Activated T-helper 17 cell treated with anti-CD3 and anti-CD28 coated beads, Interleukin-2, amount 50 U/mL, for 72 hours (primary cell): ENCODE results near the gene FAIM. TPM values are rescaled to one million over a fixed set of nuclear protein-coding genes. Genes with fewer than 3 reads are reported as not detected.

ENCODE experiments used
- ATAC-seq: fragments of 150-1000 bp; cut with Tn5 transposase; replicated peaks from 2 replicates; pipeline ENCODE4 v1.10.0; 2021; ENCODE audit warnings: mild to moderate bottlenecking, moderate library complexity
- H3K27ac Mint-ChIP-seq: one replicate; pipeline ENCODE4 v1.8.0; 2022; ENCODE audit warnings: mixed read lengths
- H3K27me3 Mint-ChIP-seq: one replicate; pipeline ENCODE4 v1.8.0; 2022; ENCODE audit warnings: mixed read lengths
- H3K36me3 Mint-ChIP-seq: one replicate; pipeline ENCODE4 v1.8.0; 2022; ENCODE audit warnings: low read depth, mild to moderate bottlenecking, mixed read lengths
- H3K4me1 Mint-ChIP-seq: one replicate; pipeline ENCODE4 v1.8.0; 2022; ENCODE audit warnings: mixed read lengths
- H3K4me3 Mint-ChIP-seq: one replicate; pipeline ENCODE4 v1.8.0; 2022; ENCODE audit warnings: mild to moderate bottlenecking, mixed read lengths
- H3K9me3 Mint-ChIP-seq: one replicate; pipeline ENCODE4 v1.8.0; 2022; ENCODE audit warnings: mixed read lengths
- total RNA-seq, 2 donors: library from RNA; stranded (reverse); gene quantifications; one replicate each; pipeline ENCODE4 v1.2.3, GENCODE V29; 2022

The FAIM gene
- total RNA-seq, 2 donors from 2014 or later: 1.9 to 4.0 TPM

DNA sequence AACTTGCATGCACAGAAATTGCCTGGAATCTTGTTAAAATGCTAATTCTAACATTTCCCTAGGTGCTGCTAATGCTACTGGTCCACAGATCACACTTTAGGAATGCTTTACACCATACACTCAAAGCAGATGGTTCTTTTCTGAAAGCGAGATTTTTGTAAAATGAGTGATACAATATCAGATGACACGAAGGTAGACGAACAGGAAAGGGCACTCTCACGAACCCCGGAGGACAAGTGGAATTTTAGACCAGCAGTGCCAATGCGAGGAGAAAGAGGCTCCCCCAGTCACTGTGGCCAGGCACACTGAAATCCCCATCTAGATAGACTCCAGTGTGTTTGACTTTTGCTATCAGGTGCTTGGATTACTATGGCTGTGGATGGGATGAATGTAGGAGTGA lies 21.0 kb downstream of the FAIM start:
- Mint-ChIP-seq H3K27me3 (no peaks in the 10 kb centered on the region), H3K9me3 (no peaks in the 10 kb centered on the region), H3K36me3 (no peaks in the 10 kb centered on the region), H3K27ac (no peak overlapping the region), H3K4me1 (no peaks in the 10 kb centered on the region), H3K4me3 (no peak overlapping the region)
- ATAC-seq: no peak

DNA sequence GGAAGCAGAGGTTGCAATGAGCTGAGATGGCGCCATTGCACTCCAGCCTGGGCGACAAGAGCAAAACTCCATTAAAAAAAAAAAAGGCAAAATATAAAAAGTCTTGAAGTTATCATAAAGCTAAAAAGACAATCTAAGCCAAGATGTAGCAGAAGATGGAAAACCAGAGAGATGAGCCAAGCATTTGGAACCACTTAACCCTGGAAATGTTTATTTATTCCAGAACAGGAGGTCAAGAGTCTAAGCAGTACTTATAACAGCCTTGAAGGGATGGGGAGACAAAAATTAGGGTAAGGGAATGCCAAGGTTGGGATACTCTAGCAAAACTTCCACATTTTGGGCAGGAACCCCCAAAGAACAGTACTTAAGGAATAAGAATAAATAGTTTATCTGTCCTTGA lies 30.1 kb downstream of the FAIM start:
- no peaks in the 10 kb centered on the region for H3K36me3 Mint-ChIP-seq
- no peaks in the 10 kb centered on the region for H3K27me3 Mint-ChIP-seq
- H3K4me1 Mint-ChIP-seq: no peaks in the 10 kb centered on the region
- no peak overlapping the region for H3K27ac Mint-ChIP-seq
- ATAC-seq: no peak
- H3K4me3 Mint-ChIP-seq: no peak overlapping the region
- H3K9me3 Mint-ChIP-seq: peaks cover 8% of the 10 kb centered on the region

- H3K4me3 Mint-ChIP-seq: no peak overlapping the region
- H3K27ac Mint-ChIP-seq: no peak overlapping the region
- no peaks in the 10 kb centered on the region for H3K4me1 Mint-ChIP-seq
- no peaks in the 10 kb centered on the region for H3K27me3 Mint-ChIP-seq
- H3K9me3 Mint-ChIP-seq: peaks cover 11% of the 10 kb centered on the region
- no peak for ATAC-seq
- H3K36me3 Mint-ChIP-seq: no peaks in the 10 kb centered on the region
These were observed 32.0 kb downstream of the FAIM start for GRCh38 chr3:138640537-138640936.

DNA sequence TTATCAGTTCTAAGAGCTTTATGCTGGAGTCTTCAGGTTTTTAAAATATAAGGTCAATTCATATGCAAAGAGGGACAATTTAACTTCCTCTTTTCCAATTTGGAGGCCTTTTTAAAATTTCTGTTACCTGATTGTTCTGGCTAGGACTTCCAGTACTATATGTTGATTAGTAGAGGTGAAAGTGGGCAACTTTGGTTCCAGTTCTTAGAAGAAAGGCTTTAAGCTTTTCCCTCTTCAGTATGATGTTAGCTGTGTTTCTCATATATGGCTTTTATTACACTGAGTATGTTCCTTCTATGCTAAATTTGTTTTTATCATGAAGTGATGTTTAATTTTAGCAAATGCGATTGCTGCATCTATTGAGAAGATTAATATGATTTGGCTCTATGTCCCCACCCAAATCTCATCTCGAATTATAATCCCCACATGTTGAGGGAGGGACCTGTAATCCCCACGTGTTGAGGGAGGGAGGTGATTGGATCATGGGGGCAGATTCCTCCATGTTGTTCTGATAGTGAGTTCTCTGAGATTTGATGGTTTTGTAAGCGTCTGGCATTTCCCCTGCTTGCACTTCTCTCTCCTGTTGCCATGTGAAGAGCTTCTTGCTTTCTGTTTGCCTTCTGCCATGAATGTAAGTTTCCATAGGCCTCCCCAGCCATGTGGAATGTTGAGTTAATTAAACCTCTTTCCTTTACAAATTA lies 33.8 kb downstream of the FAIM start:
- Mint-ChIP-seq H3K27me3 (no peaks in the 10 kb centered on the region), H3K4me1 (no peaks in the 10 kb centered on the region), H3K36me3 (no peaks in the 10 kb centered on the region), H3K27ac (no peak overlapping the region), H3K9me3 (peaks cover 20% of the 10 kb centered on the region), H3K4me3 (no peak overlapping the region)
- ATAC-seq: no peak

- no peak for ATAC-seq
- no peak overlapping the region for H3K4me3 Mint-ChIP-seq
- no peaks in the 10 kb centered on the region for H3K27me3 Mint-ChIP-seq
- no peak overlapping the region for H3K27ac Mint-ChIP-seq
- H3K36me3 Mint-ChIP-seq: no peaks in the 10 kb centered on the region
- H3K9me3 Mint-ChIP-seq: peaks cover 19% of the 10 kb centered on the region
- H3K4me1 Mint-ChIP-seq: no peaks in the 10 kb centered on the region
These were observed 34.3 kb downstream of the FAIM start for GRCh38 chr3:138642927-138643253.

DNA sequence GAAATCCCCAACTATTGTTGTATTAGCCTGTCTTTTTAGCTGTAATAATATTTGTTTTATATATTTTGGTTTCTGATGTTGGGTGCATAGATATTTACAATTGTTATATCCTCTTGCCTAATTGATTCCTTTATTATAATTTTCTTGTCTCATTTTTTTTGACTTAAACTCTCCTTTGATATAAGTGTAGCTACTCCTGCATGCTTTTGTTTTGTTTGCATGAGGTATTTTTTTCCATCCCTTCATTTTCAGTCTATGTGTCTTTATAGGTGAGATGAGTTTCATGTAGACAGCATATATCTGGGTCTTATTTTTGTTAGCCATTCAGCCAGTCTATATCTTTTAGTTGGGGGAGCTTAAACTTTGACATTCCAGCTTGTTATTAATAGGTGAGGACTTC lies 37.4 kb downstream of the FAIM start:
- H3K27ac Mint-ChIP-seq: no peak overlapping the region
- H3K4me3 Mint-ChIP-seq: no peak overlapping the region
- H3K36me3 Mint-ChIP-seq: peaks cover 23% of the 10 kb centered on the region
- no peaks in the 10 kb centered on the region for H3K4me1 Mint-ChIP-seq
- H3K27me3 Mint-ChIP-seq: no peaks in the 10 kb centered on the region
- peaks cover 26% of the 10 kb centered on the region for H3K9me3 Mint-ChIP-seq
- ATAC-seq: no peak

GRCh38 chr3:138646513-138646912 lies 37.9 kb downstream of the FAIM start:
- Mint-ChIP-seq H3K27ac (no peak overlapping the region), H3K9me3 (peaks cover 25% of the 10 kb centered on the region), H3K4me1 (no peaks in the 10 kb centered on the region), H3K4me3 (no peak overlapping the region), H3K27me3 (no peaks in the 10 kb centered on the region), H3K36me3 (peaks cover 28% of the 10 kb centered on the region)
- no peak for ATAC-seq

DNA sequence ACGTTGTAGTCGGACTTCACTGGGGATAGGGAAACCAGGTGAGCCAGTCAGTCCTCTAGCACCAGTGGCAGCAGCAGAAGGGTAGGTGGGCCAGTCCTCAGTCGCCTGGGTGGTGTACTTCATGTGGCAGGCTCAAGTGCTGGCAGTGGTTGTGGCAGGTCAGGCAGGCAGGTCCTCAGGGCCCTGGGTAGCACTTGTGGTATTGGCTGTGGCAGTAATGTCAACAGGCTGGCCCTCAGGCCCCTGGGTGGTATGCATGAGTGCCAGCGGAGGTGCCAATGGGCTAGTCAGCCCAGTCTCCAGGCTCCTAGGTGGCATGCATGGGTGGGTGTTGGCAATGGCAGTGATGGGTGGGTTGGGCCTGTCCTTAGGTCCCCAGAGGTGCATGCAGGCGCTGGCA lies 40.6 kb downstream of the FAIM start:
- Mint-ChIP-seq H3K4me3 (no peak overlapping the region), H3K27ac (no peak overlapping the region), H3K9me3 (peaks cover 22% of the 10 kb centered on the region), H3K4me1 (no peaks in the 10 kb centered on the region), H3K36me3 (peaks cover 54% of the 10 kb centered on the region), H3K27me3 (no peaks in the 10 kb centered on the region)
- no peak for ATAC-seq

DNA sequence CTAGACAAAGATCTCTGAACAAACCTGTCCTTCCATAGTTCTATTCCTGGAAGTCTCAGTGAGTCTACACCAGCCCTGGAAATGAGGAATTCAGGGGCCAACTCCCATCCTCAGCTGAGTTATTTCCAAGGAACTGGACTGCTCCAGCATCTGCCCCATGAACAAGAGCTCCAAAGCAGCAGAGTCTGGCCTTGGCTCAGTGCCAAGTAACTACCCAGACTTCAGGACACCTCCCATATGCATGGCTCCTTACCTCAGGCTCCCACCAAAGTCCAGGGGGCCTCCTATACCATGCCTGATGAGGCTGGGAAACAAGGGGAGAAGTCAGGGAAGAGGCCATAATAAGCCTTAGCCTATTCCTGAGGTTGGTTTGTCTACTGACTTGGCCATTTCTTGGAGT lies 45.0 kb downstream of the FAIM start:
- H3K27me3 Mint-ChIP-seq: no peaks in the 10 kb centered on the region
- H3K4me1 Mint-ChIP-seq: no peaks in the 10 kb centered on the region
- no peak for ATAC-seq
- H3K27ac Mint-ChIP-seq: no peak overlapping the region
- no peak overlapping the region for H3K4me3 Mint-ChIP-seq
- H3K9me3 Mint-ChIP-seq: peaks cover 9% of the 10 kb centered on the region
- peaks cover 98% of the 10 kb centered on the region for H3K36me3 Mint-ChIP-seq

DNA sequence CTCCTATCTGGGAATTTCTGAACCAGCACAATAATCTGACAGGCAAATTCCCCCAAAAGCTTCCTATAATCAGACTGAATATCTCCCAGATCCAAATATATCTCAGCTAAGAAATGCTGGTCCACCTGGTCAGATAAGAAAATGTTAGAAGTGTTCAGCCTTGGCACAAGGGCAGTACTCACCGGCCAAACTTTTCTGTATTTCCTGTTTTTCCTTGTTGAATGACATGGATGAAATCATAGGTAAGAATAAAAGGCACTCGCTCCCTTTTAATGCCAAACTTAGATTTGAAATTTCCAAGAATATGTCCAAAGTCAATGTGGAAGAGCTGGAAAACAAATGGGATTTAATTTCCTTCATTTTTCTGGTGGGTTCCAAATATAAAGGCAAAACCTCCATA lies 48.9 kb downstream of the FAIM start:
- no peak overlapping the region for H3K4me3 Mint-ChIP-seq
- peaks cover 85% of the 10 kb centered on the region for H3K36me3 Mint-ChIP-seq
- H3K9me3 Mint-ChIP-seq: no peaks in the 10 kb centered on the region
- no peak overlapping the region for H3K27ac Mint-ChIP-seq
- ATAC-seq: no peak
- no peaks in the 10 kb centered on the region for H3K27me3 Mint-ChIP-seq
- H3K4me1 Mint-ChIP-seq: no peaks in the 10 kb centered on the region

- Mint-ChIP-seq H3K9me3 (no peaks in the 10 kb centered on the region), H3K27ac (no peak overlapping the region), H3K4me3 (no peak overlapping the region), H3K27me3 (no peaks in the 10 kb centered on the region), H3K36me3 (peaks cover 83% of the 10 kb centered on the region), H3K4me1 (no peaks in the 10 kb centered on the region)
- no peak for ATAC-seq
These were observed 59.5 kb downstream of the FAIM start for GRCh38 chr3:138668107-138668506.

- ATAC-seq: no peak
- no peaks in the 10 kb centered on the region for H3K4me1 Mint-ChIP-seq
- no peaks in the 10 kb centered on the region for H3K27me3 Mint-ChIP-seq
- H3K4me3 Mint-ChIP-seq: no peak overlapping the region
- no peak overlapping the region for H3K27ac Mint-ChIP-seq
- peaks cover 83% of the 10 kb centered on the region for H3K36me3 Mint-ChIP-seq
- H3K9me3 Mint-ChIP-seq: peaks cover 5% of the 10 kb centered on the region
These were observed 61.8 kb downstream of the FAIM start for GRCh38 chr3:138670407-138670806.

DNA sequence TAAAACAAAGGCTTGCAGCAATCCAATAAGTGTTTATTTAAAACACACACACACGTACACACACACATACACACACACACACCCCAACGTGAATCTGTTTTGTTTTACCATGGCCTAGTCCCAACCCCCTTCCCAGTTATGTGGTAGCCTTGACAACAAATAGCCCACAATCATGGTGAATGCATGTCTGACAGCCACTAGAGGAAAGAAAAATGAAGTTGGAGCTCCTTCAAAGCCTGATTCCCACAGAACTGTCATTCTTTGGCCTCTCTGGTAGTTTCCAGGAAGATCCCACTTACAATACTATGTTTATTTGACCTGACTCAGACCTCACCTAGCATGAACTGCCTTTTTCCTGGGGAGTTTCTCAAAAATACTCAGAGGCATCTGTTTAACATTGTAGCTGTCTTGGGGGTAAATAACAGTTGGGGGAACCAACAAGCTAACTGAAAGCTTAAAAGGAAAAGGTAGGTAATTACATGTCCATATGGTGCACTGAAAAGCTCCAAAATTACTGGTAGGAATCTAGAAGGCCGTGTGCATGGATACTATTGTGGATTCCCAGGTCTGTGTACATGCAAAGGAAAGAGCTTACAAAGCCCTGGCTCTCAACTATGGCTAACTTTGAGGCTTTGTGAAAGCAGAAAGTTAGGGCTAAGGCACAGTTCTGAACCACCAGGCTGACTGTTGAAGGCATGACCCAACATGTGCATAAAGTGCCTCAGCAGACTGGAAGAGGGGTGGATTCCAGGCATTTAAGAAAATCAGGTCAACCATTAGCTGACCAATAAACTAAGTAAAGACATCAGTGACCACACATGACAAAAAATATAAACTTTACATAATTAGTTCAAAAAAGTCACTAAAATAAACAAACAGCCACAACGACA lies 65.3 kb downstream of the FAIM start:
- Mint-ChIP-seq H3K36me3 (peaks cover 87% of the 10 kb centered on the region), H3K4me1 (no peaks in the 10 kb centered on the region), H3K9me3 (peaks cover 7% of the 10 kb centered on the region), H3K27ac (peak overlapping the region; percentile 39), H3K4me3 (no peak overlapping the region), H3K27me3 (no peaks in the 10 kb centered on the region)
- ATAC-seq: no peak

- peaks cover 7% of the 10 kb centered on the region for H3K9me3 Mint-ChIP-seq
- no peak for ATAC-seq
- H3K27me3 Mint-ChIP-seq: no peaks in the 10 kb centered on the region
- H3K4me1 Mint-ChIP-seq: no peaks in the 10 kb centered on the region
- H3K4me3 Mint-ChIP-seq: no peak overlapping the region
- peaks cover 81% of the 10 kb centered on the region for H3K36me3 Mint-ChIP-seq
- H3K27ac Mint-ChIP-seq: no peak overlapping the region
These were observed 66.8 kb downstream of the FAIM start for GRCh38 chr3:138675393-138675792.

DNA sequence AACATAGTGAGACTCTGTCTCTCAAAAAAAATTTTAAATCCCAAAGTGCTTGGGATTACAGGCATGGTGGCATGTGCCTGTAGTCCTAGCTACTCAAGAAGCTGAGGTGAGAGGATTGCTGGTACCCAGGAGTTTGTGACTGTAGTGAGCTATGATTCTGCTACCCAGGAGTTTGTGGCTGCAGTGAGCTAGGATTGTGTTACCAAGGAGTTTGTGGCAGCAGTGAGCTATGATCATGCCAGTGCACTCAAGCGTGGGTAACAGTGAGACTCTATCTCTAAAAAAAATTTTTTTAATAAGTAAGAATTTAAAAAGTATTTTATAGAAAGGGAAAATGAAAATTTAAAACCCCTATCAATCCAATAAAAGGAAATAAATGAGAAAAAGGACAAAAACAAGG lies 69.5 kb downstream of the FAIM start:
- H3K27ac Mint-ChIP-seq: no peak overlapping the region
- H3K36me3 Mint-ChIP-seq: peaks cover 81% of the 10 kb centered on the region
- no peak for ATAC-seq
- H3K4me3 Mint-ChIP-seq: no peak overlapping the region
- H3K27me3 Mint-ChIP-seq: no peaks in the 10 kb centered on the region
- H3K4me1 Mint-ChIP-seq: no peaks in the 10 kb centered on the region
- peaks cover 7% of the 10 kb centered on the region for H3K9me3 Mint-ChIP-seq
